Endothelial cell of umbilical vein (primary cell): Measurements from ENCODE around the gene KATNB1. TPM values are rescaled to one million over a fixed set of nuclear protein-coding genes. Genes with fewer than 3 reads are reported as not detected.

ENCODE experiments used
- BruUV-seq: library from RNA; stranded (reverse); fragments of 400-500 nt; replicated peaks from 2 replicates; lab custom pipeline; 2021; lab: Mats Ljungman, UMichigan
- CTCF ChIA-PET: fragments of 300-600, 350-600 bp; sonication (Branson Sonifier 250); formaldehyde crosslinking; loops from one replicate; lab custom pipeline; 2021; ENCODE audit warnings: antibody characterized with exemption, inconsistent platforms; lab: Charles Lee
- POLR2A ChIA-PET: fragments of 300-600, 350-600 bp; sonication (Branson Sonifier 250); formaldehyde crosslinking; loops from one replicate; lab custom pipeline; 2021; ENCODE audit warnings: antibody characterized with exemption, inconsistent platforms; lab: Charles Lee
- DNase-seq: peaks from one replicate; pipeline ENCODE4 v3.0.0-alpha.2; 2011; ENCODE audit warnings: low read depth, low spot score
- FAIRE-seq: peaks from 2 replicates; lab custom pipeline; 2011; peaks lifted over from hg19 to GRCh38; lab: Jason Lieb, UNC
- H2AFZ ChIP-seq: 2 replicates; pipeline ENCODE4 v1.6.0; 2012; ENCODE audit warnings: low read depth, low read length, control low read depth, inconsistent platforms
- H3K27ac ChIP-seq: 2 replicates; pipeline ENCODE4 v1.5.1; 2011; ENCODE audit warnings: low read depth, mild to moderate bottlenecking, control low read depth, low read length, moderate library complexity; ENCODE audit not compliant: insufficient read depth
- H3K27me3 ChIP-seq, 2 experiments: 2 replicates each; pipeline versions ENCODE4 v1.6.0 to v1.6.1; 2011; ENCODE audit warnings: low read length in 2 of 2, mixed read lengths in 1 of 2; ENCODE audit not compliant: control insufficient read depth in 2 of 2, insufficient read depth in 2 of 2
- H3K36me3 ChIP-seq, 2 experiments: 2 replicates in 1 of 2; 3 replicates in 1 of 2; pipeline ENCODE4 v1.5.1; 2011; ENCODE audit warnings: low read length in 2 of 2, mild to moderate bottlenecking in 1 of 2, moderate library complexity in 1 of 2; ENCODE audit not compliant: control insufficient read depth in 2 of 2, insufficient read depth in 2 of 2; ENCODE audit errors: extremely low read depth in 1 of 2
- H3K4me1 ChIP-seq: 3 replicates; pipeline ENCODE4 v1.5.1; 2011; ENCODE audit warnings: mild to moderate bottlenecking, low read length; ENCODE audit not compliant: control insufficient read depth, insufficient read depth; ENCODE audit errors: extremely low read depth
- H3K4me2 ChIP-seq: 2 replicates; pipeline ENCODE4 v1.6.1; 2011; ENCODE audit warnings: low read length, control low read depth, mixed read lengths; ENCODE audit not compliant: insufficient read depth
- H3K4me3 ChIP-seq, 3 experiments: fragments of 200-600 bp in 1 of 3; sonication (generic), shearing (Covaris generic) in 1 of 3; replicated peaks in 1 of 3; 2 replicates each; pipeline ENCODE4 v1.5.1; 2011 to 2016; ENCODE audit warnings: control low read depth in 3 of 3, low read length in 3 of 3, mild to moderate bottlenecking in 2 of 3, inconsistent platforms in 1 of 3, low read depth in 1 of 3, moderate library complexity in 1 of 3; ENCODE audit not compliant: insufficient read depth in 1 of 3
- H3K79me2 ChIP-seq: 2 replicates; pipeline ENCODE4 v1.6.0; 2012; ENCODE audit warnings: low read length, inconsistent platforms; ENCODE audit not compliant: control insufficient read depth, insufficient read depth
- H3K9ac ChIP-seq: replicated peaks from 2 replicates; pipeline ENCODE3; 2011; ENCODE audit warnings: low read length, control low read depth; ENCODE audit not compliant: insufficient read depth; ENCODE audit errors: extremely low read depth
- H3K9me1 ChIP-seq: replicated peaks from 3 replicates; pipeline ENCODE4 v1.6.0; 2011; ENCODE audit warnings: mild to moderate bottlenecking, low read length; ENCODE audit not compliant: control insufficient read depth, insufficient read depth; ENCODE audit errors: extremely low read depth
- H3K9me3 ChIP-seq: replicated peaks from 2 replicates; pipeline ENCODE4 v1.5.1; 2012; ENCODE audit warnings: low read length, inconsistent platforms; ENCODE audit not compliant: control insufficient read depth, insufficient read depth
- H4K20me1 ChIP-seq: replicated peaks from 2 replicates; pipeline ENCODE3; 2011; ENCODE audit warnings: mild to moderate bottlenecking, low read length; ENCODE audit not compliant: control insufficient read depth, insufficient read depth; ENCODE audit errors: extremely low read depth
- EZH2 ChIP-seq: IDR thresholded peaks from 2 replicates; pipeline ENCODE4 v1.6.1; 2012; ENCODE audit warnings: borderline replicate concordance, low read depth, mild to moderate bottlenecking, moderate library complexity, low read length, inconsistent platforms; ENCODE audit not compliant: severe bottlenecking
- FOS ChIP-seq: IDR thresholded peaks from 2 replicates; pipeline ENCODE4 v1.6.1; 2011; ENCODE audit warnings: mild to moderate bottlenecking, low read length, moderate library complexity, borderline replicate concordance; ENCODE audit not compliant: insufficient read depth
- GATA2 ChIP-seq: IDR thresholded peaks from 2 replicates; pipeline ENCODE4 v1.7.0; 2011; ENCODE audit warnings: low read depth, mild to moderate bottlenecking, moderate library complexity, mixed read lengths, low read length; ENCODE audit not compliant: insufficient read length, insufficient read depth
- JUN ChIP-seq: IDR thresholded peaks from 2 replicates; pipeline ENCODE4 v1.6.1; 2011; ENCODE audit warnings: borderline replicate concordance, low read depth; ENCODE audit not compliant: insufficient read length, insufficient read depth
- MYC ChIP-seq: IDR thresholded peaks from one replicate; pipeline ENCODE4 v1.6.1; 2011; ENCODE audit warnings: mild to moderate bottlenecking, low read depth, low read length
- POLR2A ChIP-seq: IDR thresholded peaks from 2 replicates; pipeline ENCODE4 v1.6.1; 2012; ENCODE audit warnings: low read depth, mild to moderate bottlenecking, control low read depth, low read length
- POLR2AphosphoS5 ChIP-seq: IDR thresholded peaks from 2 replicates; pipeline ENCODE4 v1.6.1; 2012; ENCODE audit warnings: low read depth, mild to moderate bottlenecking, control low read depth, low read length, moderate library complexity; ENCODE audit not compliant: insufficient read depth
- dilution Hi-C: fragments of 300-500 bp; cut with MboI; formaldehyde crosslinking; loops from one replicate; pipeline ENCODE4 v1.15.0; 2019; ENCODE audit warnings: low sequenced_read_pairs; ENCODE audit not compliant: extremely low pct_ligation_motif_present
- intact Hi-C: fragments of 100-400 bp; cut with micrococcal nuclease; formaldehyde crosslinking; loops from one replicate; pipeline ENCODE4 v1.10.0; 2022
- polyA plus RNA-seq, 4 experiments: library from polyadenylated mRNA; depleted of rRNA in 3 of 4; stranded (reverse) in 3 of 4; unstranded in 1 of 4; fragments of >200 nt; gene quantifications; 2 replicates each; pipeline versions ENCODE4 v1.2.1 to v1.2.3, GENCODE V29; 2011 to 2012; ENCODE audit warnings: missing spikeins in 1 of 4
- total RNA-seq: library from RNA; stranded (reverse); gene quantifications from 2 replicates; pipeline ENCODE4 v1.2.3, GENCODE V29; 2021
- TF ChIP-seq, protein P1 (sequence below): IDR thresholded peaks from 2 replicates; pipeline ENCODE4 v1.6.1; 2011; ENCODE audit not compliant: insufficient read depth, insufficient read length

The KATNB1 gene
- total and polyA plus RNA-seq, 2 donors (not counting 3 experiments of a cell fraction or from before 2014, with no cell fraction given), result 25.9 to 35.9 TPM

DNA sequence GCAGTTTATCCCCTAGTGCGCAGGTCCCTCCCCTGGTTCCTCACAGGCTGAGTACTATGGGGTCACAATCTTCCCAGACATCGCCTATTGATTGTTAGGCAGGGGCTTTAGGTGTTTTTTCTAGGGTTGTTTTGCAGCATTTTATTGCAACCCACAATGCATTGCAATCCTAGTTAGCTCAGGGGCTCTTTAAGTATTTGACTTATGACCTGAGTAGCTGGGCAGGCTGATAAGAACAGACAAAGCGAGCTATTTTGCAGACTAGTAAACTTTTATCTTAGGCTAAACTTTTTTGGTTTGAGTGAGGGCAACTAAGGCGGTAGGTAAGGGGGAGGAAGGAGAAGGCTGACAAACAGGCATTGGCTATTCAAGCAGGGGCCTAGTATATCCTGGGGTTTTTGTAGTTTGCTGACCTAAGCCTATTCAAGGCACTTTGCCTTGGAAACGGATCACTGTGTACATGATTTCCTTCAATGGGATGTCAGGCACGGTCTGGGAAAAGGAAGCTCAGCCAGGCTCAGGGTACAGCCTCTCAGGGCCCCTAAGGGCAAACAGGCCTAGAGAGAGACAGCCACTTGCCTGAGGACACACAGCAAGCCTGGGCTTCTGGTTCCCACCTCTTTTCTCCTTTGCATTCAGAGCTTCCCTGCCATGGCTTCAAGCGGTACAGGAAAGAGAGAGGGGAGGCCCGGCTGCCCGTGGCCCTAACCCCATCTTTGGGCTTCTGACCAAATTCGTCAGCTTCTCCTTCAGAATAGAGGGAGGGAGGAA, 34.6 kb upstream of the KATNB1 start:
- H3K27ac ChIP-seq, result no peak overlapping the region
- no peak overlapping the region for H2AFZ ChIP-seq
- DNase-seq, result peak; percentile 13
- H3K79me2 ChIP-seq, result no peaks in the 10 kb centered on the region
- ChIA-PET POLR2A (no interaction called here), CTCF (interaction anchor here (1.4 kb wide), 1 partner anchor 110 kb away, joined by 3 read pairs; no protein-coding TSS in a partner anchor)
- H4K20me1 ChIP-seq, result no peaks in the 10 kb centered on the region
- H3K9me1 ChIP-seq, result no peaks in the 10 kb centered on the region
- no peak overlapping the region for H3K9ac ChIP-seq
- BruUV-seq, result no TSS peak
- H3K9me3 ChIP-seq, result no peaks in the 10 kb centered on the region
- dilution Hi-C loops, result no loop called here
- FAIRE-seq, result no peak
- no peaks in the 10 kb centered on the region for H3K27me3 ChIP-seq
- no peak overlapping the region for H3K4me3 ChIP-seq
- no peak for TF ChIP-seq FOS
- no peaks in the 10 kb centered on the region for H3K36me3 ChIP-seq
- H3K4me1 ChIP-seq, result no peaks in the 10 kb centered on the region
- intact Hi-C loops, result no loop called here
- H3K4me2 ChIP-seq, result no peak overlapping the region

DNA sequence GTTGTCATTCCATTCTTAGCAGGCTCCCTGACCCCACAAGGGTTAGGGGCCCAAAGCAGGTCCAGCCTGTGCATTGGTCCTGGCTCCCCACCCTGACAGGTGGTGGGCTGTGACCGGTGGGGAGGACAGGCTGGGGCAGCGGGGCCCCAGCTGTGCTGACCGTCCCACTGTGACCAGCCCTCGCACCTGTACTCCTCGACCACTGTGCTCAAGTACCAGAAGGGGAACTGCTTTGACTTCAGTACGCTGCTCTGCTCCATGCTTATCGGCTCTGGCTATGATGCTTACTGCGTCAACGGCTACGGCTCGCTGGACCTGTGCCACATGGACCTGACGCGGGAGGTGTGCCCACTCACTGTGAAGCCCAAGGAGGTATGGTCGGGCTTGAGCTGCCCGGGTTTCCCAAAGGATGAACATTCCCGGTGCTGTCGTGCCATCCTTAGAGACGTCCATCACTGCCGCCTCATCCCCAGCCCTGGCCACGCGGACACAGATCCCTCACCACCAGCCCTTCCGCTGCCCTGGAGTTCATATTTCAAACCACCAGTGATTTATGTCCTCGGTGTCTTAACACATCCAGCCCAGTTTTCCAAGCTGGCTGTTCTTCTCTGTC, 33.7 kb upstream of the KATNB1 start:
- H3K9me1 ChIP-seq, result no peaks in the 10 kb centered on the region
- BruUV-seq, result no TSS peak
- H3K27ac ChIP-seq, result no peak overlapping the region
- dilution Hi-C loops, result no loop called here
- H3K79me2 ChIP-seq, result no peaks in the 10 kb centered on the region
- H4K20me1 ChIP-seq, result no peaks in the 10 kb centered on the region
- ChIA-PET CTCF (interaction anchor here (1.4 kb wide), 1 partner anchor 111 kb away, joined by 3 read pairs; no protein-coding TSS in a partner anchor), POLR2A (no interaction called here)
- H3K4me3 ChIP-seq, result no peak overlapping the region
- intact Hi-C loops, result no loop called here
- no peaks in the 10 kb centered on the region for H3K27me3 ChIP-seq
- no peak for FAIRE-seq
- no peak overlapping the region for H3K4me2 ChIP-seq
- H3K9me3 ChIP-seq, result no peaks in the 10 kb centered on the region
- no peak overlapping the region for H3K9ac ChIP-seq
- H2AFZ ChIP-seq, result no peak overlapping the region
- TF ChIP-seq FOS, result no peak
- TF ChIP-seq MYC, result no peak
- no peak for TF ChIP-seq EZH2
- TF ChIP-seq GATA2, result no peak
- TF ChIP-seq, protein P1, sequence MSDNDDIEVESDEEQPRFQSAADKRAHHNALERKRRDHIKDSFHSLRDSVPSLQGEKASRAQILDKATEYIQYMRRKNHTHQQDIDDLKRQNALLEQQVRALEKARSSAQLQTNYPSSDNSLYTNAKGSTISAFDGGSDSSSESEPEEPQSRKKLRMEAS, result no peak
- TF ChIP-seq JUN, result no peak
- no peak for TF ChIP-seq POLR2AphosphoS5
- no peak for TF ChIP-seq POLR2A
- H3K36me3 ChIP-seq, result no peaks in the 10 kb centered on the region
- H3K4me1 ChIP-seq, result no peaks in the 10 kb centered on the region
- DNase-seq, result no peak
